ENCODE data around the gene SNCAIP. TPM values are rescaled to one million over a fixed set of nuclear protein-coding genes. Genes with fewer than 3 reads are reported as not detected.

SNCAIP gene
- total and polyA plus RNA-seq, 2 of the 4 experiments (the other 2 are of a cell fraction), result 15.3 to 19.0 TPM

DNA sequence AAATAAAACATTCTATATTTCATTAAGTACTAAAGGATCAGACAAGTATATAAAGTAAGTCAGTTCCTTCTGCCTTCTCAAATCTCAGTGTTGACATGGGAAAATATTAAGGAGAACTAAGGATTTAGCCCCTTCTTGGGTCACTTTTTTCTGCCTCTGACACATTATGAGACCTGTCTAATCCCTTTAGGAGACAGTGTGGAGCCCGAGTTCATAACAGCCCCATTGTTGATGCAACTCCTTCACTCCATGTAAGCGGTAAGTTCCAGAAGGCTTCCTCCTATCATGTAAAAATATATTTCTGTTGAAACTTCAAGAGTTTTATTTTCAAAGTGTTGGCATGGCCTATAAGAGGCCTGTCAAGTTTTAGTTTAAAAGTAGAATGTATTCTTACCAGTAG lies 152.2 kb downstream of the SNCAIP start:
- Histone ChIP-seq H3K4me2 (ENCODE audit: low read depth, low read length) (no peak overlapping the region), H3K4ac (ENCODE audit: low read depth, low read length) (no peak overlapping the region), H2BK120ac (ENCODE audit: low read depth, low read length) (no peak overlapping the region), H2AK5ac (ENCODE audit: low read depth, low read length) (no peak overlapping the region), H3K56ac (ENCODE audit: extremely low read depth, insufficient read depth, low read length) (no peak overlapping the region), H3K23ac (ENCODE audit: low read depth, low read length) (no peak overlapping the region), H3K36me3 (ENCODE audit: control insufficient read depth, insufficient read depth, low read length) (no peaks in the 10 kb centered on the region), H3K4me3 (ENCODE audit: insufficient read depth, low read depth, low read length) (no peak overlapping the region), H4K91ac (ENCODE audit: insufficient read depth, low read depth, low read length) (no peak overlapping the region; the same call in 1 of the 2 replicates), H3K18ac (ENCODE audit: low read depth, low read length) (peak overlapping the region; percentile 51; the same call in 1 of the 2 replicates), H2BK15ac (ENCODE audit: low read depth, low read length) (no peak overlapping the region), H3K9ac (ENCODE audit: low read depth, low read length) (no peak overlapping the region), H3K9me1 (ENCODE audit: insufficient read depth, low read length) (0 out of 2 replicates have a peak, but pooled peaks cover 4% of the 10 kb centered on the region), H3K14ac (replicated peaks; ENCODE audit: low read depth, low read length) (no peak overlapping the region), H4K8ac (ENCODE audit: low read depth in 2 of 2, low read length in 2 of 2) (no peak overlapping the region), H4K20me1 (ENCODE audit: insufficient read depth, low read length) (no peaks in the 10 kb centered on the region), H4K5ac (ENCODE audit: low read depth, low read length) (no peak overlapping the region), H3K79me1 (ENCODE audit: low read depth in 1 of 2, low read length in 2 of 2) (no peaks in the 10 kb centered on the region), H3K4me1 (ENCODE audit: control insufficient read depth, insufficient read depth, low read length) (peaks cover 1% of the 10 kb centered on the region; the same call in 1 of the 2 replicates), H2AFZ (replicated peaks; ENCODE audit: low read length, poor library complexity) (no peak overlapping the region), H3K27me3 (ENCODE audit: control insufficient read depth, insufficient read depth, low read length) (no peaks in the 10 kb centered on the region), H2BK5ac (ENCODE audit: low read depth, low read length, poor library complexity, severe bottlenecking) (peak overlapping the region; percentile 71), H3K27ac (ENCODE audit: insufficient read depth, low read length) (no peak overlapping the region), H3K9me3 (ENCODE audit: control insufficient read depth, insufficient read depth, low read length) (no peaks in the 10 kb centered on the region), H2AK9ac (replicated peaks; ENCODE audit: low read depth, low read length, poor library complexity) (no peak overlapping the region), H2BK20ac (ENCODE audit: low read depth, low read length) (no peak overlapping the region)
- in situ Hi-C loops (cut with MboI; ENCODE audit: low sequenced_read_pairs) (no loop called here), intact Hi-C loops (cut with micrococcal nuclease) (no loop called here), dilution Hi-C loops (cut with HindIII; ENCODE audit: low sequenced_read_pairs, unreplicated experiment) (no loop called here)
- CTCF ChIA-PET, result no interaction called here
- BruUV-seq (replicated peaks), result no TSS peak
- TF ChIP-seq MAFK (IDR thresholded peaks at IDR 0.05; ENCODE audit: low read depth, low read length) (no peak), CHD1 (IDR thresholded peaks at IDR 0.05; ENCODE audit: low read depth, low read length) (no peak), NFE2L2 (IDR thresholded peaks at IDR 0.05; ENCODE audit: low read depth, low read length) (no peak), SMC3 (IDR thresholded peaks at IDR 0.05; ENCODE audit: low read depth, low read length) (no peak), FOS (IDR thresholded peaks at IDR 0.05; ENCODE audit: low read depth, low read length) (no peak), RAD21 (IDR thresholded peaks at IDR 0.05; ENCODE audit: low read length) (no peak)
- TF ChIP-seq, protein P1, sequence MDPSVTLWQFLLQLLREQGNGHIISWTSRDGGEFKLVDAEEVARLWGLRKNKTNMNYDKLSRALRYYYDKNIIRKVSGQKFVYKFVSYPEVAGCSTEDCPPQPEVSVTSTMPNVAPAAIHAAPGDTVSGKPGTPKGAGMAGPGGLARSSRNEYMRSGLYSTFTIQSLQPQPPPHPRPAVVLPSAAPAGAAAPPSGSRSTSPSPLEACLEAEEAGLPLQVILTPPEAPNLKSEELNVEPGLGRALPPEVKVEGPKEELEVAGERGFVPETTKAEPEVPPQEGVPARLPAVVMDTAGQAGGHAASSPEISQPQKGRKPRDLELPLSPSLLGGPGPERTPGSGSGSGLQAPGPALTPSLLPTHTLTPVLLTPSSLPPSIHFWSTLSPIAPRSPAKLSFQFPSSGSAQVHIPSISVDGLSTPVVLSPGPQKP (IDR thresholded peaks at IDR 0.05; ENCODE audit: borderline replicate concordance, low read depth, low read length), result no peak
- DNase-seq (no peak), ATAC-seq (ENCODE audit: low read depth) (no peak)
- POLR2A ChIA-PET (ENCODE audit: unreplicated experiment), result no interaction called here
- WGBS, 2 experiments (ENCODE audit: extremely low coverage in 2 of 2, insufficient read length in 1 of 2), result no CpG with 5 or more reads among the region's 2 CpGs

All from IMR-90 (cell line).